AG09319 (cell line): ENCODE data around the gene ZBTB25.

Source experiments
- DNase-seq: peaks from one replicate; pipeline ENCODE4 v3.0.0-alpha.2; 2010; ENCODE audit warnings: low read depth; ENCODE audit errors: extremely low read depth
- CTCF ChIP-seq: IDR thresholded peaks from 2 replicates; pipeline ENCODE4 v1.5.1; 2011; ENCODE audit warnings: low read depth, mild to moderate bottlenecking, inconsistent platforms, low read length, moderate library complexity

ZBTB25 gene

GRCh38 chr14:64401949-64402348, 101.7 kb downstream of the ZBTB25 start:
- TF ChIP-seq CTCF, result no peak
- DNase-seq, result no peak

DNA sequence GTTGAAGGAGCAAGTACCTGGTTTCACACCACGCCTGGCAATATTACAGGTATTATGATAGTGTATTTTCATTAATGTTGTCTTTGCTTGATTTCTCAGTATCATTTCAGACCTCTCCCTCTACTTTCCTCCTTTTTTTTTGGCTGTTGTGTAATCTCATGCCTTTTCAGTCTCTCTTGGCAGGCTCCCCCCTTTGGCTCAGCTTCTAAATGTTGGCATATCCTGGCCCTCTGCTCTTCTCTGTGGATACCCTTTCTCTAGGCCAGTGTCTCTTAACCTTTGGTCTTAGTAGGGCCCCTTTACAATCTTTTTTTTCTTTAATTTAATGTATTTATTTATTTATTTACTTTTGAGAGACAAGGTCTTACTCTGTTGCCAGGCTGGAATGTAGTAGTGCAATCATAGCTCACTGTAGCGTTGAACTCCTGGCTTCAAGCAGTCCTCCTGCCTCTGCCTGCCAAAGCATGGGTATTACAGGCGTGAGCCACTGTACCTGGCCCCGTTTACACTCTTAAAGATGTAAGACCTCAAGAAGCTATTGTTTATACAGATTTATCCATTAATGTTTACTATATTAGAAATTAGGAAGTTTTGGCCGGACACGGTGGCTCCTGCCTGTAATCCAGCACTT, 102.7 kb downstream of the ZBTB25 start:
- no peak for DNase-seq
- no peak for TF ChIP-seq CTCF
